Measurements from ENCODE around the gene ACSF3.
A peak's percentile ranks its signal among the peaks of the same experiment; 100 is the strongest.

ACSF3 gene

DNA sequence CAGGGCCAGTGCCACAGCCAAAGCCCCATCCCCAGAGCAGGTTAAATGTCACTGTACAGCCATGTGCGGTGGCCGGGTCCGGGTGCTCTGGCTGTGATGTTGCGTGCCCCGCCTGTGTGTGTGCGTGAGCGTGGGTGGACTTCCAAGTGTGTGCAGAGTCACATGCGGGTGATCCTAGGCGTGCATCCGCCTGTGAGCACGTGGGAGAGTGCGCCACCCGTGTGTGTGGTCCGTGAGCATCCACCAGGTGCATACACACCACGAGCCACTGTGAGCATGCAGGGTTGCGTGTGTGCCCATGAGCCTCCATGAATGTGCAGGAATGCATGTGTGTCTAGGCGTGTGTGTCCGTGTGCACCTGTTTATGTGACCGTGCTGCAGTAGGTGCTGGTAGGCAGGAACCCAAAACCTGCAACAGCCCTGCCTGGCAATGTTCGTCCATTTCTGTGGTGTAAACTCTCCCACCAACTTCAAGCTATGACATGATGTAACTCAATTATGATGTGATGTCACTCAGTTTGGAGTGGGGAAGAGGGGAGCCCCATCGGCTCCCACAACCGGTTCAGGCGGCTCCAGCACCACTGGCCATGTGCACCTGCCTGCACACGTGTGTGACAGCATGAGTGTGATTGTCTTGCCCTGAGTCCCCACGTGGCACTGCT is 37.6 kb upstream of the ACSF3 start:
- TF ChIP-seq, protein P1, sequence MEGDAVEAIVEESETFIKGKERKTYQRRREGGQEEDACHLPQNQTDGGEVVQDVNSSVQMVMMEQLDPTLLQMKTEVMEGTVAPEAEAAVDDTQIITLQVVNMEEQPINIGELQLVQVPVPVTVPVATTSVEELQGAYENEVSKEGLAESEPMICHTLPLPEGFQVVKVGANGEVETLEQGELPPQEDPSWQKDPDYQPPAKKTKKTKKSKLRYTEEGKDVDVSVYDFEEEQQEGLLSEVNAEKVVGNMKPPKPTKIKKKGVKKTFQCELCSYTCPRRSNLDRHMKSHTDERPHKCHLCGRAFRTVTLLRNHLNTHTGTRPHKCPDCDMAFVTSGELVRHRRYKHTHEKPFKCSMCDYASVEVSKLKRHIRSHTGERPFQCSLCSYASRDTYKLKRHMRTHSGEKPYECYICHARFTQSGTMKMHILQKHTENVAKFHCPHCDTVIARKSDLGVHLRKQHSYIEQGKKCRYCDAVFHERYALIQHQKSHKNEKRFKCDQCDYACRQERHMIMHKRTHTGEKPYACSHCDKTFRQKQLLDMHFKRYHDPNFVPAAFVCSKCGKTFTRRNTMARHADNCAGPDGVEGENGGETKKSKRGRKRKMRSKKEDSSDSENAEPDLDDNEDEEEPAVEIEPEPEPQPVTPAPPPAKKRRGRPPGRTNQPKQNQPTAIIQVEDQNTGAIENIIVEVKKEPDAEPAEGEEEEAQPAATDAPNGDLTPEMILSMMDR (IDR thresholded peaks at IDR 0.05; ENCODE audit: insufficient read depth, low read depth, low read length, missing control alignments): no peak
- no peak for DNase-seq (ENCODE audit: low read depth)
- no peak overlapping the region for H3K4me3 ChIP-seq (ENCODE audit: low read depth, low read length)

DNA sequence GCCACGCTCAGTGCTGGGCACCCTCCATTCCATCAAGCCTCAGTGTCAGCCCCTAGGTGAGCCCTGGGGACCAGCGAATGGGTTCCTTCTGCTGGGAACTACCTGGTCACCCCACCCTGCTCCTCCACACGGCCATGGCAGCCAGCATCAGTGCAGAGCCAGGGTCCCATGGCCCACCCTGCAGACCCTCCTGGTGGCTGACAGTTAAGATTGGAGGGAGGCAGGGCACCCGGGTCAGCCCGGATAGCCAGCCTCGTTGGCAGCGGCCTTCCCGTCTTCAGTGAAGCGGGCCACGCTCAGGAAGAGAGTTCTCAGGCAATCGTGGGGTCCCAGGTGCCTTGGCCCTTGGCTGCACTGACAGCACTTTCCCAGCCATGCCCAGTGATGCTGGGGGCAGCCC is 37.1 kb upstream of the ACSF3 start:
- H3K4me3 ChIP-seq (ENCODE audit: low read depth, low read length): no peak overlapping the region
- TF ChIP-seq, protein P1 (IDR thresholded peaks at IDR 0.05; ENCODE audit: insufficient read depth, low read depth, low read length, missing control alignments): no peak
- DNase-seq (ENCODE audit: low read depth): no peak

DNA sequence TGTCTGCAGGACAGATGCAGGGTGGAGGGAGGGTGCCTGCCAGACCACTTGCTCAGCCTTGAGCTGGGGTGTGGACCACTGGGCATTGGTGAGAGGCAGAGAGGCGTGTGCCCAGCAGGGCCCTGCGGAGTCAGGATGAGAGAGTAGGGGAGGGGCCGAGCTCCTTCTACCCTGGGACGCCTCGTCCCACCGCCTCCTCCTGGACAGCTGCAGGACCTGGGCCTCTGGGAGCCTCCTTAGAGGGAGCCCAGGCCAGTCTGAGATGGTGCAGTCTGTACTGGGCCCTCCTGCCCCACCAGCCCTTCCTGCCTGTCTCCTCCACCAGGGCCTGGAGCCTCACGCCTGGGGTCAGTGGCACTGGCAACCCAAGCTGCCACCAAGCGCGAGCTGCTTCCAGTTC is 35.9 kb upstream of the ACSF3 start:
- no peak for DNase-seq (ENCODE audit: low read depth)
- H3K4me3 ChIP-seq (ENCODE audit: low read depth, low read length): no peak overlapping the region
- TF ChIP-seq, protein P1 (IDR thresholded peaks at IDR 0.05; ENCODE audit: insufficient read depth, low read depth, low read length, missing control alignments): no peak

DNA sequence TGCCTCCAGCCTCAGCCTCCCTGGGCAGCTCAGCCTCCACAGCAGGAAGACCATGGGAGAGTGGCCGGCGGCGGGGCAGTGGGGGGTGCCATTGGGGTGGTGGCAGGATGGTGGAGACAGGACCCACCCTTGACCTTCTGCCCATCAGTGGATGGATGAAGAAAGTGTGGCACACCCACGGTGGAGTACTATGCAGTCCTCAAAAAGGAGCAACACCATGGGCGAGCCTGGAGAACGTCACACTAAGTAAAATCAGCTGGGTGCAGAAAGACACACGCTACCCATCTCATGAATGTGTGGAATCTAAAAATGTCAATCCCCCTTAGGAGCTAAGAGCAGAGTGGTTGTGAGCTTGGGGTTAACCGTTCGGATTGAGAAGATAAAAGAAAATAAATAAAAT is 34.8 kb upstream of the ACSF3 start:
- H3K4me3 ChIP-seq (ENCODE audit: low read depth, low read length): no peak overlapping the region
- DNase-seq (ENCODE audit: low read depth): no peak
- TF ChIP-seq, protein P1 (IDR thresholded peaks at IDR 0.05; ENCODE audit: insufficient read depth, low read depth, low read length, missing control alignments): no peak

DNA sequence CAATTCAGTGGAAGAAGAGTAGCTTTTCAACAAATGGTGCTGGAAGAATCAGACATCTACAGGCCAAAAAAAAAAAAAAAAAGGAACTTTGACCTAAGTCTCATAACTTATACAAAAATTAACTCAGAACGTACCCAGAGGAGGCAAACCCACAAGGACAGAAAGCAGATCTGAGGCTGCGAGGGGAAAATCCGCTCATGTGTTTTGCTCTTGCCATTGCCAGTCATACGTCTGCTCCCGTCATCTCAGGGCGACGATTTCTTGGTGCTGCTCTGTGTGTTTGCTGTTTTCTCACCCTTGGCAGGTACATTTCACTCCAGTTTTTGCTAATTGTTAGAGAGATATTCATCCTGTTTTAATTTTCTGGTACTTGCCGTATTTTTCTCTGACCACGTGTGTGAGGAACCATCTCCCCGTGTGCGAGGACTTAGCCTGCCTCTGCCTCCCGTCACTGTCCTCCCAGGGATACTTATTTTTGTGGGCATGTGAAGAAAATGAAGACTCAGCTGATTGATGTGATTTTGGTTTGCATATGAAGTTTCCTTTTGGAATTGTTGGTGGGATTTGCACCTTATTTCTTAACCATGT is 33.4 kb upstream of the ACSF3 start:
- peak overlapping the region; percentile 32 for H3K4me3 ChIP-seq (ENCODE audit: low read depth, low read length)
- TF ChIP-seq, protein P1 (IDR thresholded peaks at IDR 0.05; ENCODE audit: insufficient read depth, low read depth, low read length, missing control alignments): no peak
- DNase-seq (ENCODE audit: low read depth): peak; percentile 85

DNA sequence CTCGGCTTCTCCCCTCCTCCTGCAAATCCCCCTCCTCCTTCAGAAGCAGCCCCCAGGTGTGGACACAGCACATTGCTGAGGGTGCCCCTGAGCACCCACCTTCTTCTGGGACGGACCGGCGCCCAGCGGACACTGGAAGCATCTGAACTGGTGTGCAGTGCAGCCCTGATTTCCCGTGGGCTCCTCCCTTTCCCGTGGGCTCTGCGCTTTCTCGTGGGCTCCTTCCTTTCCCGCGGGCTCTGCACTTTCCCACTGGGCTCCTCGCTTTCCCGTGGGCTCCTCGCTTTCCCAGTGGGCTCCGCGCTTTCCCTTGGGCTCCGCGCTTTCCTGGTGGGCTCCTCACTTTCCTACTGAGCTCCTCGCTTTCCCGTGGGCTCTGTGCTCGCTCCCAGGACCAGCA is 32.6 kb upstream of the ACSF3 start:
- no peak for DNase-seq (ENCODE audit: low read depth)

More for the DNA sequence above, 32.6 kb upstream of the ACSF3 start:
- H3K4me3 ChIP-seq (ENCODE audit: low read depth, low read length): no peak overlapping the region
- TF ChIP-seq, protein P1 (IDR thresholded peaks at IDR 0.05; ENCODE audit: insufficient read depth, low read depth, low read length, missing control alignments): no peak

Measured in GM12865 (cell line).